Osteocyte (in vitro differentiated cells): Measurements from ENCODE around the gene ST3GAL3. TPM values are rescaled to one million over a fixed set of nuclear protein-coding genes. Genes with fewer than 3 reads are reported as not detected.

ENCODE experiments used
- DNase-seq: peaks from one replicate; pipeline ENCODE4 v3.0.0; 2021; ENCODE audit warnings: mixed read lengths; ENCODE audit not compliant: unreplicated experiment; ENCODE audit errors: extremely low spot score
- H3K27ac Mint-ChIP-seq: one replicate; pipeline ENCODE4 v1.8.0; 2021; ENCODE audit warnings: mild to moderate bottlenecking, mixed read lengths; ENCODE audit not compliant: unreplicated experiment
- H3K27me3 Mint-ChIP-seq: one replicate; pipeline ENCODE4 v1.8.0; 2021; ENCODE audit warnings: mixed read lengths; ENCODE audit not compliant: unreplicated experiment
- H3K36me3 Mint-ChIP-seq: one replicate; pipeline ENCODE4 v1.8.0; 2021; ENCODE audit warnings: mixed read lengths; ENCODE audit not compliant: unreplicated experiment
- H3K4me1 Mint-ChIP-seq: one replicate; pipeline ENCODE4 v1.8.0; 2021; ENCODE audit warnings: mixed read lengths; ENCODE audit not compliant: unreplicated experiment
- H3K4me3 Mint-ChIP-seq: one replicate; pipeline ENCODE4 v1.8.0; 2021; ENCODE audit warnings: mild to moderate bottlenecking, moderate library complexity, mixed read lengths; ENCODE audit not compliant: unreplicated experiment
- H3K9me3 Mint-ChIP-seq: one replicate; pipeline ENCODE4 v1.8.0; 2021; ENCODE audit warnings: mixed read lengths; ENCODE audit not compliant: unreplicated experiment
- total RNA-seq: library from RNA; stranded (reverse); gene quantifications from 2 replicates; pipeline ENCODE4 v1.2.1, GENCODE V29; 2021
- TF ChIP-seq, protein P1 (sequence below): fragments of 200-600 bp; sonication (generic); IDR thresholded peaks from 2 replicates; pipeline ENCODE4 v1.5.0; 2021; ENCODE audit warnings: antibody characterized with exemption, mild to moderate bottlenecking, moderate library complexity

ST3GAL3 gene
- total RNA-seq, 1 donor from 2014 or later: 26.4 TPM

- TF ChIP-seq, protein P1, sequence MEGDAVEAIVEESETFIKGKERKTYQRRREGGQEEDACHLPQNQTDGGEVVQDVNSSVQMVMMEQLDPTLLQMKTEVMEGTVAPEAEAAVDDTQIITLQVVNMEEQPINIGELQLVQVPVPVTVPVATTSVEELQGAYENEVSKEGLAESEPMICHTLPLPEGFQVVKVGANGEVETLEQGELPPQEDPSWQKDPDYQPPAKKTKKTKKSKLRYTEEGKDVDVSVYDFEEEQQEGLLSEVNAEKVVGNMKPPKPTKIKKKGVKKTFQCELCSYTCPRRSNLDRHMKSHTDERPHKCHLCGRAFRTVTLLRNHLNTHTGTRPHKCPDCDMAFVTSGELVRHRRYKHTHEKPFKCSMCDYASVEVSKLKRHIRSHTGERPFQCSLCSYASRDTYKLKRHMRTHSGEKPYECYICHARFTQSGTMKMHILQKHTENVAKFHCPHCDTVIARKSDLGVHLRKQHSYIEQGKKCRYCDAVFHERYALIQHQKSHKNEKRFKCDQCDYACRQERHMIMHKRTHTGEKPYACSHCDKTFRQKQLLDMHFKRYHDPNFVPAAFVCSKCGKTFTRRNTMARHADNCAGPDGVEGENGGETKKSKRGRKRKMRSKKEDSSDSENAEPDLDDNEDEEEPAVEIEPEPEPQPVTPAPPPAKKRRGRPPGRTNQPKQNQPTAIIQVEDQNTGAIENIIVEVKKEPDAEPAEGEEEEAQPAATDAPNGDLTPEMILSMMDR: no peak
- H3K9me3 Mint-ChIP-seq: no peaks in the 10 kb centered on the region
- no peak overlapping the region for H3K4me3 Mint-ChIP-seq
- peaks cover 17% of the 10 kb centered on the region for H3K4me1 Mint-ChIP-seq
- no peaks in the 10 kb centered on the region for H3K27me3 Mint-ChIP-seq
- H3K36me3 Mint-ChIP-seq: no peaks in the 10 kb centered on the region
- H3K27ac Mint-ChIP-seq: no peak overlapping the region
- DNase-seq: no peak
Measured at GRCh38 chr1:43871181-43871910, 164.0 kb downstream of the ST3GAL3 start.

DNA sequence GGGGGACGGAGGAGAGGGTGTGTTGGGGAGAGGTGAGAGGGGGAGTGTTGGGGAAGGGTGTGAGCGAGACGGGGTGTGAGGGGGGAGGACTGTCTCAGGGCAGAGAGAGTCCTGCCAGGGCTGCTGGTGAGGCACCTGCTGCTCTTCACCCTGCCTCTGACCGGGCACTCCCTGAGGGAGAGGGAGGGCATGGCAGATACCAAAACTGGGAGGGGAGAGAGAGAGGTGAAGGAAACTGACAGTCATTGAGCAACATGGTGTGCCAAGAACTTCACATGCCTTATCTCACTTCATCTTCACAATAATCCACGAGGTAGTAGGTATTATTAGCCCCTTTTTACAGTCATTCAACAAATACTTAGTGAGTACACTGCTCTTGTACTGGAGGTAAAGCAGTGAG is 164.9 kb downstream of the ST3GAL3 start:
- H3K9me3 Mint-ChIP-seq: no peaks in the 10 kb centered on the region
- TF ChIP-seq, protein P1: no peak
- no peaks in the 10 kb centered on the region for H3K36me3 Mint-ChIP-seq
- no peak overlapping the region for H3K4me3 Mint-ChIP-seq
- H3K4me1 Mint-ChIP-seq: peaks cover 17% of the 10 kb centered on the region
- no peaks in the 10 kb centered on the region for H3K27me3 Mint-ChIP-seq
- DNase-seq: no peak
- no peak overlapping the region for H3K27ac Mint-ChIP-seq

DNA sequence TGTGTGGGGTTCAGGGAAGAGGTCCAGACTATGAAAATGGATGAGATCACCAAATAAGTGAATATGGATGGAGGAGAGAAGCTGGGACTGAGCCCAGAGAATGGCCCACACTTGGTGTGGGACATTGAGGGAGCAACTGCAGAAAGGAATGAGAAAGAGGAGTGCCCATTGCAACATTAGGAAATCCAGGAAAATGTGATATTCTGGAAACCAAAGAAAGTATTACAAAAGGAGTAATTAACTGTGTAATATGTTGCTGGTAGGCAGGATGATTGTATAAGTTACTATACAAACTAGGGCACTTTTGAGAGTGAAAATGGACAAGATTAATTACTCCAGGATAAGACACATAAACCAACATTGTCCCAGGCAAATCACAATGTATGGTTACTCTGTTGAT is 166.5 kb downstream of the ST3GAL3 start:
- H3K9me3 Mint-ChIP-seq: no peaks in the 10 kb centered on the region
- no peaks in the 10 kb centered on the region for H3K36me3 Mint-ChIP-seq
- H3K4me3 Mint-ChIP-seq: no peak overlapping the region
- no peaks in the 10 kb centered on the region for H3K27me3 Mint-ChIP-seq
- peaks cover 5% of the 10 kb centered on the region for H3K4me1 Mint-ChIP-seq
- TF ChIP-seq, protein P1: no peak
- no peak for DNase-seq
- H3K27ac Mint-ChIP-seq: no peak overlapping the region

- Mint-ChIP-seq H3K4me3 (no peak overlapping the region), H3K4me1 (no peaks in the 10 kb centered on the region), H3K27ac (no peak overlapping the region), H3K36me3 (no peaks in the 10 kb centered on the region), H3K27me3 (no peaks in the 10 kb centered on the region), H3K9me3 (no peaks in the 10 kb centered on the region)
- no peak for DNase-seq
- TF ChIP-seq, protein P1: no peak
Measured at GRCh38 chr1:43874716-43875115, 167.4 kb downstream of the ST3GAL3 start.

DNA sequence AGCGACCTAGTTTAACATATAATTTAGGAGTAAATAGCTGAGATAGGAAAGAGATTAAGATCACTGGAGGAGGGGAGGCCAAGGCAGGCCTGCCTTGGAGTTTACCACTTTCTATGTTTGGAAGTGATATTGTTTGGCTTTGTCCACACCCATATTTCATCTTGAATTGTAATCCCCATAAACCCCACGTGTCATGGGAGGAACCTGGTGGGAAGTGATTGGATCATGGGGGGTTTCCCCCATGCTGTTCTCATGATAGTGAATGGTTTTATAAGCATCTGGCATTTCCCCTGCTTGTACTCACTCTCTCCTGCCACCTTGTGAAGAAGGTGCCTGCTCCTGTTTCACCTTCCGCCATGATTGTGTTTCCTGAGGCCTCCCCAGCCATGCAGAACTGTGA is 168.0 kb downstream of the ST3GAL3 start:
- Mint-ChIP-seq H3K27ac (no peak overlapping the region), H3K9me3 (no peaks in the 10 kb centered on the region), H3K4me3 (no peak overlapping the region), H3K27me3 (no peaks in the 10 kb centered on the region), H3K36me3 (no peaks in the 10 kb centered on the region), H3K4me1 (no peaks in the 10 kb centered on the region)
- TF ChIP-seq, protein P1: no peak
- no peak for DNase-seq
